ENCODE measurements around the gene PTCD1.

- TF ChIP-seq SP1 (IDR thresholded peaks at IDR 0.05) (no peak), FOXM1 (IDR thresholded peaks at IDR 0.05; ENCODE audit: borderline replicate concordance) (no peak), ELF4 (IDR thresholded peaks at IDR 0.05) (no peak), FOXK2 (IDR thresholded peaks at IDR 0.05) (no peak), CTBP1 (IDR thresholded peaks at IDR 0.05; ENCODE audit: borderline replicate concordance) (no peak), ARNT (IDR thresholded peaks at IDR 0.05) (no peak), FOXA1 (IDR thresholded peaks at IDR 0.05) (no peak), NFRKB (IDR thresholded peaks at IDR 0.05) (no peak), SUZ12 (IDR thresholded peaks at IDR 0.05) (no peak), HDGF (IDR thresholded peaks at IDR 0.05; ENCODE audit: borderline replicate concordance) (no peak), L3MBTL2 (conservative IDR thresholded peaks at IDR 0.05) (no peak)
- TF ChIP-seq, protein P1, sequence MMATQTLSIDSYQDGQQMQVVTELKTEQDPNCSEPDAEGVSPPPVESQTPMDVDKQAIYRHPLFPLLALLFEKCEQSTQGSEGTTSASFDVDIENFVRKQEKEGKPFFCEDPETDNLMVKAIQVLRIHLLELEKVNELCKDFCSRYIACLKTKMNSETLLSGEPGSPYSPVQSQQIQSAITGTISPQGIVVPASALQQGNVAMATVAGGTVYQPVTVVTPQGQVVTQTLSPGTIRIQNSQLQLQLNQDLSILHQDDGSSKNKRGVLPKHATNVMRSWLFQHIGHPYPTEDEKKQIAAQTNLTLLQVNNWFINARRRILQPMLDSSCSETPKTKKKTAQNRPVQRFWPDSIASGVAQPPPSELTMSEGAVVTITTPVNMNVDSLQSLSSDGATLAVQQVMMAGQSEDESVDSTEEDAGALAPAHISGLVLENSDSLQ (IDR thresholded peaks at IDR 0.05) = no peak
Measured at GRCh38 chr7:99404235-99404976, 34.2 kb downstream of the PTCD1 start.
